Posterior cingulate gyrus (tissue), 11 donors: Measurements from ENCODE around the gene ANKRD22.
"Not testable (repeated sequence)": the region's sequence is repeated elsewhere in the genome, so short reads cannot be mapped to it uniquely, and the experiment has no call there.

Experiments used
- DNase-seq, 10 donors: peaks; one replicate each; pipeline versions ENCODE4 v3.0.0 to v3.0.0-alpha.2; 2020 to 2021; ENCODE audit warnings: mixed read lengths in 3 of 10
- intact Hi-C: fragments of 100-400 bp; cut with DNase I; formaldehyde crosslinking; loops from one replicate; pipeline ENCODE4 v1.15.1; 2023

The ANKRD22 gene

DNA sequence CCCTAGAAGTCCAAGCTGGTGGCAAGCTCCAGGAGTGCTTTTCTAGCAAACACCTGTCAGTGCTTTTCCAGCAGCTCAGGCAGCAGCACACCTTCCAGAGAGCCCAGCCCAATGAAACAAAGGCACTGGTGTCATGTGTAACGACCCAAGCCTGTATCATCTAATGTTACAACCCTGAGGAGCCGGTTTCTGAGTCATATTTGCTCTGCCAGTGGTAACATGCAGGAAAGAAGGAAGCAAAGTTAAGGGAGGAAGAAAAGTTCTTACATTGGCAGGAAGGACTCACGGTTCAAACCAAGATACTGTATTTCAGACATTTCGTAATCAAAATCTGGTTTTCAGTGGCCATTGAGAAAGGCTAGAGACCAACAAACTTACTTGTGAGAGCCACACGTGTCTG, at the start of gene ANKRD22:
ANKRD22 (minus strand) TSS at position 139 of the 400 bp plus-strand sequence. CDS start 237 bp downstream, outside the sequence.
- DNase-seq: no peak
- intact Hi-C loops: no loop called here

DNA sequence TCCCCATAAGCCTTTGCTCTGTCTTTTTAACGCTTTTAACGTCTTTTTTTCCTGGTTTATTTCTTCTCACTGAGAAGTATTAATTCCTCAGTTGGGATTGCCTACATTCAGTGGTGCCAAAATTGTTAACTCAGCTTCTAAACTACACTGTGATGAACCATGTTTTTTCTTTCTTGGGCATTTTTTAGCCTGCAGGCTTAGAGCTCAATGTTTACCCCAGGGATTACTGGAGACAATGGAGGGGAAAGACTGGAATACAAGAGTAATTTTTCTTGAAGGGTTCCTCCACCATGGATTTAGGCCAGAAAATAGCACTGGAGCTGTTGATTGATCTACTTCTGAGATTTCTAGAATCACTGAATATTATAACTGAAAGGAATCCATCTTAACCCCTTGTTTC, 48.2 kb upstream of the ANKRD22 start:
- intact Hi-C loops: no loop called here

DNA sequence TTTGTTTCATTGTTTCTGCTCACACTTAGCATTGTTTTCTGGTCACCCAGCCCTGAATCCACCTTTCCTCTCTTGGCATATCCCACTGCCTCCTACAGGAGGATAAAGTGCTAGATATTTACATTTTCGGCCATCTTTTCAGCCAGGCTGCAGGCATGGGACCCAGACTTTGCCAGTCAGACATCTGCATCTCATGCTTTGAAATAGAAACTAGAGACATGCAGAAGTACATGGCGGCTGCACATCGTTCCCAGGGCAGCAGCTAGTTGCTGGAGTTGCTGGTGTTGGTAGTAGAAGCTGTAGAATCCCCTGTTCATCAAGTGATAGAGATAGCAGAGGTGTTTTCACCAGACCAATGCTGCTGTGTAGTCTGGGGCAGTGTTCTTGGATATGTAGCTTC, 47.1 kb upstream of the ANKRD22 start:
- intact Hi-C loops: no loop called here
- DNase-seq: peak in 1 of 10 donors; percentile 77

More for the DNA sequence above, 48.2 kb upstream of the ANKRD22 start:
- no peak for DNase-seq

DNA sequence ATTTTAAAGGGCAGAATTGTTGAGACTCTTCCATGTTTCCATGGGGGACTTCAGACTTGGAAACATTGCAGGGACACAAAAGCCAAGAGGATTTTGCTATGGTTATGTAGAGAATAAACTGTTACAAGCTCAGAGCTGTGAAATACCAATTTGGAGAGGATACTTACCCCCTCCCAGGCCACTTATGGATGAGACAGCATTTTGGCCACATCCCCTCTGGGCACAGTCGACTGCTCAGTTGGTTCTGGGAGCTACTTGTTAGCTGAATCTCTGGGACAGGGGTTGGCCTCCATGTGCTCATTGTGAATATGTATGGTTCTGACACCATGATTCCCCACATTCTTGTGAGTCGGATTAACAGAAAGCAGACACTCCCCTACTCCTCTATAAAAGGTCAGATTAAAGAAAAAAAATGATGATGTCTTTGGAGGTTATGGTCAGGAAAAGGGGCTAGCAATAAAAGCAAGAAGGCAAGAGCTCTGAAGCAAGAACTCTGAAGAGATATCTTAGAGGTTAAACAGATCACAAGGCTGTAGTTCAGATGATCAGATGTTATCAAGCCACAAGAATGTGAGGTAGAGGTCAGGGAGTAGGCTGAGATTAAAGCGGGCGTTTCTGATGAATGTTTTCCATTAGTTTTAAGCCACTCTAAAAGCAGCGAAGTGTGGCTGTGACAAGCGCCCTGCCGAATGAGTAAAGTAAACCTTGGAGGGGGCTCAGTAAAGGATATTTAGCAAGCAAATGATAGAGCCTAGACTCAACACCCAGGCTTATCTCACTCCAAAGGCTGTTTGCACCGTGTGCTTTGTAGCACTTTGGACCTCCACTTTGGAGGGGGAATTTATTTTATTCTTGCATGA, 45.6 kb upstream of the ANKRD22 start:
- no peak for DNase-seq
- intact Hi-C loops: no loop called here

DNA sequence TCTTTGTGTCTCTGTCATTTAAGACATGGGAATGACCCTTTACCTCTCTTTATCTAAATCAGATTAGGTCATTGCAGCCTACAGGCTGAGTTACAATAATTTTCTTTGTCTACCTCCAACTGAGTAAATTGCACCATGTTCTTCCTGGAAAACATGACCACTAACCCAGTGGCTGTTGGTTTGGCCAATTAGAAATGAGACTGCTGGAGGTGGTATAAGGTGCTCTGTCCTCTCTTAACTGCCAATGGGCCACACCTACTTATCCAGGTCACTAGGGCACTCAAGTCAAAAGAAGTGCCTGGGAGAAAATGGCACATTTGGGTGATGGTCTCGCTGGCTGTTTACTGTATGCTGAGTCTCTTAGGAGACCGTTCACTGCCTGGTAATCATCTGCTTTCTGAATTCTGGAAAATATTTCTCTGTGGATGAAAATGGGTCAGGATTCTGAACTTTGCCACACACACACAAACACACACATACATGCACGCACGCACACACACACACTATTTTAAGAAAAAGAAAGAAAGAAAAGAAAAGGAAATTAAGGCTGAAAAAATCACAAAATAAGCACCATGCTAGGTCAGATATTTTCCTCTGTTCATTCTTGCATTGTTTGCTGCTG, 44.8 kb upstream of the ANKRD22 start:
- no peak for DNase-seq
- intact Hi-C loops: no loop called here

DNA sequence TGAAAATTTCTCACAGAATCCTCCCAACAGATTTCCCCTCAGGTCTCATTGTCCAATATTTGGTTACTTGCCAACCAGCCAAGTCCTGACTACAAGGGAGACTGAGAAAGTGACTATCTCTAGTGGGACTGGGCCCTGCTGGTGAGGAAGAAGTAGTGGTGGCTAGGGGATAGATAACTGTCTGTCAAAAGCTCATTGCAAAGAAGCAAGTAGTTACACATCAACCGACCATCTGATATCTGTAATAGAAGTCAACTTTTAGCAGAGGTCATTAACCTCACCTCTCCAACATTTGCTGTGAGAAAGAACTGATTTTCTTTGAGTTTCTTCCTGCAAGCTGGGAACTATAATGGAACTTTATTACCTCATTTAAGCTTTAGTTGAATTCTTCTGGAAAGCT, 43.6 kb upstream of the ANKRD22 start:
- intact Hi-C loops: no loop called here

DNA sequence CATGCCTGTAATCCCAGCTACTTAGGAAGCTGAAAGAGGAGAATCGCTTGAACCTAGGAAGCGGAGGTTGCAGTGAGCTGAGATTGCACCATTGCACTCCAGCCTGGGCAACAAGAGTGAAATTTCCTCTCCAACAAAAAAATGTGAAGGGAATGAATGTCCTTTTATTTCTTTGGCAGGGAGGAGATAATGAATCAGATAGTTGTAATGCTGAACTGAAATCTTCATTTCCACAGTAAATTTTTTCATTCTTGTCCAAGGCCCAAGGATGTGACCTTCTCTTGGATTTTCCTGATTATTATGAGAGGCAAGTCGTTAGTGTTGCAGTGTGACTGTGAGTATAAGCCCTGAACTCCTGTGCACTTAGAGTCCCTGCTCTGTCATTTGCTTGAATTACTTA, 42.0 kb upstream of the ANKRD22 start:
- DNase-seq: no peak
- intact Hi-C loops: no loop called here

More for the DNA sequence above, 43.6 kb upstream of the ANKRD22 start:
- no peak for DNase-seq

DNA sequence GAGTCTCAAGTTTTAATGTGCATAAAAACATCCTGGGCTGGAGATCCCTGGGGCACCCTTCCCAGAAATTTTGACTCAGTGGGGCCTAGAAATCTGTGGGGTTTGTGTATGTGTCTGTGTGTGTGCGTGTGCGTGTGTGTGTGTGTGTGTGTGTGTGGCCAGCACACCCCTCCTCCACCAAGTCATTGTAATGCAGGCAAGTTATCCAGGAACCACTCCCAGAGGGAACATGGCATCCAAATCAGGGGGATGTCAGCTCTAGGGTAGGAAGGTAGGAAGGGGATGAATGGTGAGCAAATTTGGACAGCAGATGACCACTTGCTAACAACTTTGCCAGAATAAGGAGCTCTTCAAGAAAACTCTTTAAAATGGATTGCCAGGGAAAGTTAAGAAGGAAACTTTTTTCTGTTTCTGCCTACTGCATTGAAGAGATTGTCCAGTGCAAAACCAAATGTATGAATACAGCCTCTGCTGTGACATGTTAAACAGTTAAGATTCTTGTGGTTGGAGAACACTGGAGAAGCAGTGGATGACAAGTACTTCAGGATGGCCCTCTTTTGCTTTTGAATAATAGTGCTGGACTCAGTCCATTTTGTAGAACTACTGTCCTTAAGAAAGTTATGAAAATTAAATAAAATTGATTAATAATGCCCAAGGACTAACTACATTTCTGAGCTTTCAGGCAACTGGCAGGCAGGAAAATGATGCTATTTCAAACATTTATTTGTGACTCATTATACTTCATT, 40.8 kb upstream of the ANKRD22 start:
- DNase-seq: no peak
- intact Hi-C loops: no loop called here

DNA sequence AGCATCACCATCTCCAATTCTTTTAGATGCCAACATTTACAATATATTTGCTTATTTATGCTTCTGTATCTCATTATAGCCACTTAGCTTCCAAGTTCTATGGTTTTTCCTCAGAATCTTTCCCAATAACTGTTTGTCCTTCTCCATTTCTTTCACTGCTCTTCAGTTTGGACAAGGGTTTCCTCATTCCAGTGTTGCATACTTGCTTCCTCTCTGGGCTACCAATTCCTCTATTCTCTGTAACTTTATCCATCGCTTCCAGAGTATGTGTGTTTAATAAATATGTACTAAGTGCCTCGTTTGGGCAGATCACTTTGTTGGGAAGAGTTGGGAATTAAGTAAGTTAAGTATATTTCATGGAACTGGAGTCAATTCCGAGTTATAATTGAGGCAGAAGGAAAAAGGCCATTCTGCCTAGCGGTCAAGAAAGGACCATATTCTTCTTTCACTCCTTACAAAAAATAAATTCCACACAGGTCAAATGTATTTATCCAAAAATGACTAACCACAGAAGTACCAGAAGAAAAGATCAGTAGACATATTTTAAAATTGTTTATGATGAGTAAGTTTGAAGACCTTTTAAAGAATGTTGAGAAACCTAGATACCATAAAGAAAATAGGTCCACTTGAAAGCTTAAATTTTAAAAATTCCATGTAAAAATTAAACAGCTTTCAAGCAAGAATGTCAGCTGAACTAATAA, 39.2 kb upstream of the ANKRD22 start:
- DNase-seq: no peak
- intact Hi-C loops: no loop called here

DNA sequence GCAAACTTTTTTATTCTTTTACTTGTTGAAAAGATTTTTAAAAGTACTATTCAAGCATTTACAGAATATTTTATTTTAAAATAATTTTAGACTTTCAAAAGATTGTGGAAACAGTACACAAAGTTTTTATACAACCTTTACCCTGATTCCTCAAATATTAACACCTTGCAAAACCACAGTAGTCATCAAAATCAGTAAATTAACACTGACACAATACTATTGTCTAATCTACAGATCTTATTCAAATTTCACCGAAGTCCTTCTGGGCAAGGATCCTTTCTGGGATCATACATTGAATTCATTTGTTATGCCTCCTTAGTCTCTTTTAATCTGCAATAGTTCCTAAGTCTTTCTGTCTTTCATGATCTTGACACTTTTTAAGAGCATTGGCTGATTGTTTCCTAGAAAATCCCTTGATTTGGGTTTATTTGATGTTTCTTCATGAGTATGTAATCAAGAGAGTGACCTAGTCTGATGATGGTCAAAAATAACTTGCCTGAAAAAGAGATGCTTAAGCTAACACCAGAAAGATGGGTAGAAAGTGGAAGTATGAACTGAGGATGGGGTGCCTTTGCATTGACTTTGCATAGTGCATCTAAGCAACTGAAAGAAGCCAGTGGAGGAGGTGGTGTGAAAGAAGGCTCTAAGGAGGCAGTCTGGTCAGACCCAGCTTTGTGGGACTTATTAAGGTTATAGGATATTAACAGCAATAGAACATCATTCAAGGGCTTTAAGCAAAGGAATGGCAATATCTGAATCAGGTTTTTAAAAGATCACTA, 38.1 kb upstream of the ANKRD22 start:
- DNase-seq: no peak
- intact Hi-C loops: no loop called here

DNA sequence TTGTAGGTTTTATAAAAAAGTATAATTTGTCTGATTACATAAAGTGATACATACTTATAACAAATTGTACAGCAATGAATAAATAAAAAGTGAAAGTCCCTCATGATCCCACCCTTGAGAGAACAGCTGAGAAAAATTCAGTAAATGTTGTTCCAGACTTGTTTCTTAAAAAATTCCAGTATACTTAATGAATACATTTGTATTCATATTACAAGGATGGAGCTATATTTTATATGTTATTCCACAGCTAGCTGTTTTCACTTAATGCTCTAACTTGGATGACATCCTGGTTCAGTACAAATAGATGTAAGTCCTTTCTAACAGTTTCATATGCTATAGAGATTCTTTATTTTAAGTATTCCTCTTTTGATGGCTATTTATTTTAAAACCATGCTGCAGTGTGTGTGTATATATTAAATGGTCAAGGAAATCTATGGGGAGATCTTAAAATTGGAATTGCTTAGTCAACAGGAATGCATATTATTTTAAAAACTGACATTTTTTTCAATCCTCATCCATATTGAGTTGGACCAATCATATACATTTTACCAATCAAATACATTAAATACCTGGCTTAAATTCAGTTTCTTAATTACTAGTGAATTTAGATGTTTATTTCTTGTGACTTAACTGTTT, 37.3 kb upstream of the ANKRD22 start:
- intact Hi-C loops: no loop called here
- no peak for DNase-seq

DNA sequence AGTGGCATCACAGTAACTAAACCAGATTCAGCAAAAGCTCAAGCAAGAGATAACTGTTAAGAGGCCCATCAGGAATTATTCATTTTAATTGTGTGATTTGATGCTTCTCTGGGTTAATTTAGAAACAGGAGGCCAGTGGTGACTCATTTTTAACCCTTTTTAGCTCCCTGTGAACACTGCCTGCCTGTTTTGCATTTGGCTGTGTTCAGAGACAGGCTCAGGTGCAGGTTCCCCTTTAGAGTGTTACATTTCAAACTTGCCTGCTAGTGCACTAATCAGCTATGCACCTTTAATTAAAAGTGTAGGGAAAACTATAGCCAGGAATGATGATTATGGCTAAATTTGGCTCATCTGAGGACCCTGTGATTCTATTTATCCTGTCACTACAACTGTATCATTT, 34.9 kb upstream of the ANKRD22 start:
- intact Hi-C loops: no loop called here
- no peak for DNase-seq

DNA sequence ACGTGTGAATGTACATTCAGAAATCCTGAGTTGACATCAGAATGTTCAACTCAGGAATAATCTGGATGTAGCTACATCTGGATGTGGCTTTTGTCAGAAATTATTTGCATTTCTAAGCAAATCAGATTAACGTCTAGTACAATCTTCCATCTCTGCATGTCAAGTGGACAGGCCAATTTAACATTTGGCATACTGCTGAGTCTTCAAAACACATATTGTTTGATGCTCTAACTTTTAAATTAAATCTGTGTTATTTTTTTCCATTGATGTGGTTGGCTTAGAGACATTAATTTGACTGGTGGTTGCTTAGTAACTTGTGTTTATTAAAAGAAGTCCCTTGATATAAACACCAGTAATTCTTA, 31.8 kb upstream of the ANKRD22 start:
- no peak for DNase-seq
- intact Hi-C loops: no loop called here

DNA sequence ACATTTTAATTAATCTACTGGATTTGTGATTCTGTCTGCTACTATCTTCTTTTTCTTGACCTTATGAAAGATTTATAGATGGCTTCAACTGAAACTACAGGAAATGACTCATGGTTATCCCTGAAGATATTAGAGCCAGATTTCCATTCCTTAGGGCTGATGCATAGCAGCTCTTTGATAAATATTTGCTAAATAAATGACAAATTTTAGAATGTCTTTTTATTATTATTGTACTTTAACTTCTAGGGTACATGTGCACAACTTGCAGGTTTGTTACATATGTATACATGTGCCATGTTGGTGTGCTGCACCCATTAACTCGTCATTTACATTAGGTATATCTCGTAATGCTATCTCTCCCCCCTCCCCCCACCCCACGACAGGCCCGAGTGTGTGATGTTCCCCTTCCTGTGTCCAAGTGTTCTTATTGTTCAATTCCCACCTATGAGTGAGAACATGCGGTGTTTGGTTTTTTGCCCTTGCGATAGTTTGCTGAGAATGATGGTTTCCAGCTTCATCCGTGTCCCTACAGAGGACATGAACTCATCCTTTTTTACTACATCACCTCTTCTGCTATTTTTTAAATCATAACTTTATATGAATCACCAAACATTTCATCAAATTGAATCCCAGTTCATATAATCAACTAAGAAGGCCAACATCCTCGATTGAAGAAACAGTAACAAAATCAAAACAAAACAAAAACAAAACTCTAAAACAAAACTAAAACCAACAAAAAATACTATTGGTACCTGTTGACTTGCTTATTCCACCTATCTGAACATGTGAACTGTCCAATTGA, 31.2 kb upstream of the ANKRD22 start:
- DNase-seq, intact Hi-C loops: not testable (repeated sequence)

DNA sequence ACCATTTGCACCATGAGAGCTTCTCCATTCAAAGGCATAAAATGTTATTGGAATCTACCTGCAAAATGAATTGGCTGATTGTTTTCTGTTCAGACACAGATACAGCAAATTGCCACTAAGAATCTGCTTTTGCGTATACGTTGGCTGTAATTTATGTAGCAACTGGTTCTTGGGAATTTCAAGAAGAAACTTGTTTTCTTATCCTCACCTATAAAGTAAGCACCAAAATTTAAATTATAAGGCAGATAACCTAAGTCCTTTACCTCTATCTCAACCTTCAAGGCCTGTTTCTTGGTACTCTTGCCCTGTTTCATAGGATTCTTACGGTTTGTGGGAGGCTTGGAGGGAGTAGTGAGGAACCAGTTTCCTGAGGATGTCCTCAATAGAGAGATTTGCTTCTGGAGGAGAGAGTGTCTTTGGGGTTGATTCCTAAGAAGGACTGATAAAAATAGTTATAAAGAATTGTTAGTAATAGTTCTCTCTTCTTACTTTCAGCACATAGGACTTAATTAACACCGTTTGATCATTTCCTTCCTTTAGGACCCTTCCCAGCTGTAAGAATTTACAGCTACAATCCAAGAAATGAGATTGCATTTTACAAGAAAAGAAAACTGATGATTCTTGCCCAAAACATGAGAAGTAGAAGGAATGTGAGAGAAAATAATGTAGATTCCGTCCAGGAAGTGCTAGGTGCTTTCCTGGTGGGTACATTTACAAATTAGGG, 30.4 kb upstream of the ANKRD22 start:
- intact Hi-C loops: no loop called here

DNA sequence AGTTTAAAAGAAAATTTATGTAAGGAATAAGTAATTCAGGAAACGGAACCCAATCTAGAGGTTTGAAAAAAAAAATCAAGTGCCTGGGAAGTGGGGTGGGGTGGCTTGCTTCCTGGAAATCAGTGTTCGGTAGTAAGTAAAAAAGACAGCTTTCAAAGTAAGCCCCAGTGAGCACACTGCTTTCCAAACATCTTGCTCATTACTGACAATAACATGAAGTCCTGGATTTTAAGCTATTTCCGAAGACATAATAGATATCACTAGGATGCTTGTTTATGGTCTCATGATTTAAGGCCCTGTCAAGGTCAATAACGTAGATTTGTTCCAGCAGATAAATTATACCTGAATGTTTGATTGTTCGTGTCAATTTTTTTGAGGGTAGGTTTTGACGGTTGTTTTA, 29.7 kb upstream of the ANKRD22 start:
- intact Hi-C loops: no loop called here
- DNase-seq: no peak

More for the DNA sequence above, 30.4 kb upstream of the ANKRD22 start:
- DNase-seq: no peak

DNA sequence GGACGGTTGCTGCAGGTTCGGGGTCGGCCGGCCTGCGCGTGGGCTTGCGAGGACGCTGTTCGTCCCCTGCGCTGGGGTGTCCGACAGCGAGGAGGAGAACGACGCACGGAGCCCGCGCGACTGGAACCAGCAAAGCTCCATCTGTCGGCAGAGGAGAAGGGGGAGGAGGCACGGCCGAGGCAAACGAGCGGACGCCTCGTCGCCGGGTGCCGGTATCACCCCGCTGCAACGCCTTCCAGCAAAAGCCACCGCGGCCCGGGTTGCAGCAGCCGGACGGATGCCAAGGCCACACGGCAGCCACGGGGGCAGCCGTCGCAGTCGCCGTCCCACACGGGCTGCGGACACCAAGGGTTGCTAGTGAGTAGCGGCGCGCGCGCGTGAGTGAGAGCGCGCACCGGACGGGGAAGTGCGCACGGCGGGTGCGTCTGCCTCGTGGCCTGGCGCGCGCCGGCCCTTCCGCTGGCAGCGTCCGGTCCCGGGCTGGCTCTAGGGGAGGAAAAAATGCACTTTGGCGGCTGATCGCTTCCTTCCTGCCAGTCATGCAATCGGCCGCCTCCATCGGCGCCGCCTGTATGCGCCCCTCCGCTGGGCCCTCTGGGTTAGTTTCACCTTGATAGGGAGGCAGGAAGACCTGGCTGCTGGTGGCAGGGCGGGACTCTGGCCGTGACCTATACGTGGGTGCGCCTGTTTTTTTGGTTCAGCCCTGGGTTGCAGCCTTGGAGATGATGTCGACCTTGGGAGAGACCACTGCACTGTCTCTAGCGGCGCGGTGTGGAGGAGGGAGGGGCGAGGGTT, 28.8 kb upstream of the ANKRD22 start:
- intact Hi-C loops: no loop called here
- peak; percentile 37 to 96 (median 71) for DNase-seq
